ENCODE data around the gene ZCCHC13. TPM values are rescaled to one million over a fixed set of nuclear protein-coding genes. Genes with fewer than 3 reads are reported as not detected.

The ZCCHC13 gene
- total and polyA plus RNA-seq, 2 of the 13 experiments (the other 11 are each of a cell fraction or from before 2014, with no cell fraction given): not detected

- in situ Hi-C loops (cut with HindIII; ENCODE audit: extremely low pct_ligation_motif_present, low pct_unique_long_range_greater_than_20kb): no loop called here
- Histone ChIP-seq H3K4me3 (replicated peaks in 1 of 3; ENCODE audit: insufficient read depth in 1 of 3, low read depth in 2 of 3, low read length in 3 of 3) (no peak overlapping the region), H3K4me2 (ENCODE audit: low read depth, low read length) (no peak overlapping the region), H3K9ac (ENCODE audit: insufficient read depth, low read depth, low read length) (no peak overlapping the region), H3K4me1 (ENCODE audit: insufficient read depth, low read length) (no peaks in the 10 kb centered on the region), H3K79me2 (ENCODE audit: insufficient read depth, low read length) (peaks cover 3% of the 10 kb centered on the region), H3K27ac (ENCODE audit: extremely low read length, insufficient read depth, low read length) (no peak overlapping the region), H3K27me3 (ENCODE audit: control insufficient read depth in 1 of 2, insufficient read depth in 2 of 2, low read length in 2 of 2) (no peaks in the 10 kb centered on the region), H3K36me3 (replicated peaks in 1 of 2; ENCODE audit: control insufficient read depth in 1 of 2, insufficient read depth in 2 of 2, low read length in 2 of 2) (peaks cover 7 to 50% of the 10 kb centered on the region in 2 experiments), H2AFZ (ENCODE audit: low read length) (no peak overlapping the region), H4K20me1 (ENCODE audit: insufficient read depth, low read length) (no peaks in the 10 kb centered on the region), H3K9me3 (ENCODE audit: low read length) (no peaks in the 10 kb centered on the region)
- FAIRE-seq (no peak), ATAC-seq (no peak), DNase-seq (ENCODE audit: low spot score) (no peak)
- WGBS (ENCODE audit: low lambda C conversion rate): 100% methylated on average over 1 of the region's 1 CpG
- TF ChIP-seq PCBP1 (IDR thresholded peaks at IDR 0.05; ENCODE audit: borderline replicate concordance, low read depth, low read length) (no peak), MTA3 (CRISPR knock-in tag; IDR thresholded peaks at IDR 0.05) (no peak), JUN (CRISPR knock-in tag; IDR thresholded peaks at IDR 0.05) (no peak), SAP130 (CRISPR knock-in tag; IDR thresholded peaks at IDR 0.05; ENCODE audit: low read depth) (no peak), PHF20 (CRISPR knock-in tag; IDR thresholded peaks at IDR 0.05) (no peak), ZNF598 (CRISPR knock-in tag; IDR thresholded peaks at IDR 0.05; ENCODE audit: borderline replicate concordance) (no peak)
- no TSS peak for BruUV-seq (replicated peaks)
- intact Hi-C loops (cut with micrococcal nuclease; ENCODE audit: unreplicated experiment): no loop called here
- CTCF ChIA-PET (ENCODE audit: low intra/inter-chr PET ratio, low total read pairs): no interaction called here
- POLR2A ChIA-PET: no interaction called here
These were observed 26.1 kb upstream of the ZCCHC13 start for GRCh38 chrX:74277846-74278245.

- H3K27me3 ChIP-seq (ENCODE audit: control insufficient read depth in 1 of 2, insufficient read depth in 2 of 2, low read length in 2 of 2): no peaks in the 10 kb centered on the region
- H3K27ac ChIP-seq (ENCODE audit: extremely low read length, insufficient read depth, low read length): no peak overlapping the region
- 97% methylated on average over 3 of the region's 3 CpGs for WGBS (ENCODE audit: low lambda C conversion rate)
- intact Hi-C loops (cut with micrococcal nuclease; ENCODE audit: unreplicated experiment) (no loop called here), in situ Hi-C loops (cut with HindIII; ENCODE audit: extremely low pct_ligation_motif_present, low pct_unique_long_range_greater_than_20kb) (no loop called here)
- peaks cover 29% of the 10 kb centered on the region for H3K79me2 ChIP-seq (ENCODE audit: insufficient read depth, low read length)
- ATAC-seq (no peak), DNase-seq (ENCODE audit: low spot score) (no peak), FAIRE-seq (no peak)
- H3K9ac ChIP-seq (ENCODE audit: insufficient read depth, low read depth, low read length): no peak overlapping the region
- POLR2A ChIA-PET: no interaction called here
- H3K36me3 ChIP-seq (replicated peaks in 1 of 2; ENCODE audit: control insufficient read depth in 1 of 2, insufficient read depth in 2 of 2, low read length in 2 of 2): peaks cover 6 to 49% of the 10 kb centered on the region in 2 experiments
- no peak overlapping the region for H2AFZ ChIP-seq (ENCODE audit: low read length)
- TF ChIP-seq ZNF512 (CRISPR knock-in tag; IDR thresholded peaks at IDR 0.05): no peak
- TF ChIP-seq DRAP1 (CRISPR knock-in tag; IDR thresholded peaks at IDR 0.05): no peak
- TF ChIP-seq MXD4 (CRISPR knock-in tag; IDR thresholded peaks at IDR 0.05): no peak
- no peaks in the 10 kb centered on the region for H3K4me1 ChIP-seq (ENCODE audit: insufficient read depth, low read length)
- H3K9me3 ChIP-seq (ENCODE audit: low read length): no peaks in the 10 kb centered on the region
- CTCF ChIA-PET (ENCODE audit: low intra/inter-chr PET ratio, low total read pairs): no interaction called here
- H4K20me1 ChIP-seq (ENCODE audit: insufficient read depth, low read length): no peaks in the 10 kb centered on the region
- no peak overlapping the region for H3K4me3 ChIP-seq (replicated peaks in 1 of 3; ENCODE audit: insufficient read depth in 1 of 3, low read depth in 2 of 3, low read length in 3 of 3)
- no TSS peak for BruUV-seq (replicated peaks)
- H3K4me2 ChIP-seq (ENCODE audit: low read depth, low read length): no peak overlapping the region
These were observed 23.2 kb upstream of the ZCCHC13 start for GRCh38 chrX:74280759-74281158.
